K562 (cell line): ENCODE results near the gene ADPRM. TPM values are rescaled to one million over a fixed set of nuclear protein-coding genes. Genes with fewer than 3 reads are reported as not detected.

ENCODE experiments used
- ATAC-seq: fragments of 200-7000 bp; cut with Tn5 transposase; 3 replicates; pipeline ENCODE4 v1.9.1; 2020; ENCODE audit warnings: moderate library complexity
- BruUV-seq: library from RNA; stranded (reverse); fragments of 400-500 nt; replicated peaks from 2 replicates; lab custom pipeline; 2021; lab: Mats Ljungman, UMichigan
- CTCF ChIA-PET: fragments of 300-600 bp; formaldehyde crosslinking; extraction: SDS; loops from one replicate; lab custom pipeline; 2021; ENCODE audit warnings: low intra/inter-chr PET ratio; lab: Yijun Ruan, JAX
- POLR2A ChIA-PET: fragments of 300-600, 350-650 bp; sonication (Branson Sonifier 250); formaldehyde crosslinking; extraction: SDS; loops from one replicate; lab custom pipeline; 2021; ENCODE audit warnings: antibody characterized with exemption, inconsistent platforms; lab: Yijun Ruan, JAX
- DNase-seq, 4 experiments: peaks; one replicate each; pipeline versions ENCODE4 v3.0.0 to v3.0.0-alpha.2; 2011 to 2018; ENCODE audit warnings: low spot score in 3 of 4, mixed read lengths in 3 of 4; ENCODE audit errors: extremely low read depth in 1 of 4
- FAIRE-seq: peaks from 2 replicates; lab custom pipeline; 2011; peaks lifted over from hg19 to GRCh38; lab: Jason Lieb, UNC
- H2AFZ ChIP-seq: 2 replicates; pipeline ENCODE4 v1.6.0; 2011; ENCODE audit warnings: low read depth, low read length, control low read depth, inconsistent platforms
- H3K27ac ChIP-seq: fragments of 200-600 bp; 3 replicates; pipeline ENCODE4 v1.8.0; 2011; ENCODE audit warnings: low read depth, mild to moderate bottlenecking, control low read depth, inconsistent platforms, low read length, moderate library complexity, mixed read lengths; ENCODE audit errors: extremely low read depth
- H3K27me3 ChIP-seq, 2 experiments: fragments of 300-600 bp in 1 of 2; 2 replicates in 1 of 2; 3 replicates in 1 of 2; pipeline versions ENCODE4 v1.6.0 to v1.8.0; 2011; ENCODE audit warnings: inconsistent platforms in 2 of 2, low read length in 2 of 2, mild to moderate bottlenecking in 1 of 2, mixed read lengths in 1 of 2, moderate library complexity in 1 of 2; ENCODE audit not compliant: control insufficient read depth in 2 of 2, insufficient read depth in 2 of 2
- H3K36me3 ChIP-seq: fragments of 300-600 bp; 3 replicates; pipeline ENCODE4 v1.8.0; 2011; ENCODE audit warnings: mild to moderate bottlenecking, low read length, inconsistent platforms; ENCODE audit not compliant: control insufficient read depth, insufficient read depth
- H3K4me1 ChIP-seq, 2 experiments: fragments of 200-600 bp in 1 of 2; replicated peaks in 1 of 2; 2 replicates in 1 of 2; 3 replicates in 1 of 2; pipeline versions ENCODE4 v1.5.1 to v1.8.0; 2011; ENCODE audit warnings: inconsistent platforms in 2 of 2, low read length in 2 of 2, mild to moderate bottlenecking in 1 of 2, mixed read lengths in 1 of 2, moderate library complexity in 1 of 2; ENCODE audit not compliant: control insufficient read depth in 2 of 2, insufficient read depth in 2 of 2
- H3K4me2 ChIP-seq: 2 replicates; pipeline ENCODE4 v1.6.1; 2011; ENCODE audit warnings: low read length, control low read depth, inconsistent platforms, mixed read lengths; ENCODE audit not compliant: insufficient read depth
- H3K4me3 ChIP-seq: fragments of 200-600 bp; sonication (generic), shearing (Covaris generic); 2 replicates; pipeline ENCODE4 v1.5.1; 2016; ENCODE audit warnings: control low read depth, inconsistent platforms
- H3K79me2 ChIP-seq: fragments of 200-600 bp; 3 replicates; pipeline ENCODE4 v1.8.0; 2011; ENCODE audit warnings: low read length, inconsistent platforms; ENCODE audit not compliant: control insufficient read depth, insufficient read depth
- H3K9ac ChIP-seq, 2 experiments: 2 replicates each; pipeline versions ENCODE4 v1.6.0 to v1.6.1; 2011; ENCODE audit warnings: low read depth in 2 of 2, low read length in 2 of 2, control low read depth in 1 of 2, inconsistent platforms in 1 of 2, mild to moderate bottlenecking in 1 of 2, mixed read lengths in 1 of 2; ENCODE audit not compliant: insufficient read depth in 1 of 2
- H3K9me1 ChIP-seq: one replicate; pipeline ENCODE4 v1.6.0; 2011; ENCODE audit warnings: inconsistent platforms, mild to moderate bottlenecking, low read length, moderate library complexity; ENCODE audit not compliant: control insufficient read depth, insufficient read depth
- H3K9me3 ChIP-seq: replicated peaks from 2 replicates; pipeline ENCODE4 v1.5.1; 2011; ENCODE audit warnings: low read depth, low read length, inconsistent platforms; ENCODE audit not compliant: control insufficient read depth, insufficient read depth
- H4K20me1 ChIP-seq: replicated peaks from 2 replicates; pipeline ENCODE4 v1.6.1; 2011; ENCODE audit warnings: low read length, inconsistent platforms, mixed read lengths; ENCODE audit not compliant: control insufficient read depth, insufficient read depth
- FOXJ2 ChIP-seq: fragments of 200-800 bp; sonication (Bioruptor generic); IDR thresholded peaks from 2 replicates; pipeline ENCODE4 v1.6.1; 2016; ENCODE audit warnings: missing genetic modification characterization, missing compliant biosample characterization
- FOXK1 ChIP-seq: sonication (generic); formaldehyde crosslinking; IDR thresholded peaks from 2 replicates; pipeline ENCODE4 v1.8.0; 2022; ENCODE audit warnings: missing genetic modification reagents, mild to moderate bottlenecking, borderline replicate concordance
- MCM3 ChIP-seq: fragments of 450-650 bp; IDR thresholded peaks from 2 replicates; pipeline ENCODE4 v1.6.1; 2016
- TCF7 ChIP-seq: sonication (generic); IDR thresholded peaks from 2 replicates; pipeline ENCODE4 v1.6.1; 2016; ENCODE audit warnings: antibody characterized with exemption, borderline replicate concordance
- TRIM24 ChIP-seq, 2 experiments: fragments of 450-650 bp; IDR thresholded peaks; 2 replicates each; pipeline ENCODE4 v1.6.1; 2016
- ZNF431 ChIP-seq: sonication (generic); formaldehyde crosslinking; IDR thresholded peaks from 2 replicates; pipeline ENCODE4 v1.8.0; 2022; ENCODE audit warnings: mild to moderate bottlenecking, missing genetic modification reagents
- WGBS: fragments of 100-300 bp; shearing (Covaris generic); methylation state at CpG from one replicate; pipeline ENCODE4 v1.1.6; 2016; ENCODE audit warnings: low coverage, mixed read lengths; ENCODE audit not compliant: insufficient coverage; ENCODE audit errors: missing lambda C conversion rate; 5-methylcytosine and 5-hydroxymethylcytosine counted together
- in situ Hi-C: fragments of 300-500 bp; cut with MboI; formaldehyde crosslinking; loops from 4 replicates; pipeline ENCODE4 v1.15.0; 2018; ENCODE audit warnings: inconsistent platforms, mixed read lengths
- intact Hi-C: fragments of 100-400 bp; cut with micrococcal nuclease; formaldehyde crosslinking; loops from 2 replicates; pipeline ENCODE4 v1.14.2; 2022
- polyA plus RNA-seq, 8 experiments: library from polyadenylated mRNA; depleted of rRNA in 4 of 8; stranded (reverse) in 5 of 8; unstranded in 3 of 8; fragments of >200 nt; fragmentation: Nextera tagmentation in 2 of 8; fragmentation: Illumina TruSeq in 1 of 8; extraction: Ambion mirVana in 2 of 8; extraction: Trizol in 1 of 8; gene quantifications; 2 replicates each; pipeline versions ENCODE4 v1.2.1 to v1.2.3, GENCODE V29; 2011 to 2014; ENCODE audit warnings: inconsistent platforms in 1 of 8, missing spikeins in 1 of 8
- total RNA-seq, 7 experiments: library from RNA; depleted of rRNA in 6 of 7; stranded (reverse); fragments of >200 nt in 6 of 7; fragmentation: Illumina TruSeq in 2 of 7; extraction: Trizol in 2 of 7; gene quantifications; 2 replicates each; pipeline versions ENCODE4 v1.2.1 to v1.2.3, GENCODE V29; 2011 to 2021; ENCODE audit warnings: low replicate concordance in 1 of 7
- TF ChIP-seq, protein P1 (sequence below), 2 experiments: fragments of 450-650 bp in 1 of 2; sonication (generic) in 1 of 2; formaldehyde crosslinking in 1 of 2; IDR thresholded peaks in 1 of 2; conservative IDR thresholded peaks in 1 of 2; 2 replicates each; pipeline versions ENCODE4 v1.6.1 to v1.8.1; 2016 to 2023; ENCODE audit warnings: mild to moderate bottlenecking in 2 of 2, moderate library complexity in 2 of 2, inconsistent platforms in 1 of 2, missing genetic modification reagents in 1 of 2

Gene ADPRM
- total and polyA plus RNA-seq, 9 of the 15 experiments (the other 6 are each of a cell fraction or from before 2014, with no cell fraction given): 4.7 to 17.6 (median 6.2) TPM

DNA sequence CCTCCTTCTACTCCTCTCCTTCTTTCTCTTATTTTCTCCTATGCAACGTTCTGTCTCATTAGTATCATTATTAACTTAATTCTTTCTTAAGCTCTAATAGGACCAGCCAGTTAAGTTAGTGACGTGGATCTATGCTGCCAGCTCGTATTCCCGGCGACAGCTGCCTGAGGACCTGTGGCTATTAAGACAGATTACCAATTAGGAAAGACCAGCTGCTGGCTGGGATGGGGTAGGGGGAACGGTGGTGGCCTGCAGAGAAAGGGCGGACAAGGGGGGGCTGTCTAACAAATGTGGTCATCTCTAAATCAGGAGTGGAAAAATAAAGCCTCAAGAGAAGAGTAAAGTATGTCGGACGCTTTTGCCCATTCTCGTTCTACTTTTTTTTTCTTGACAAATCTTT is 39.5 kb upstream of the ADPRM start:
- no peak overlapping the region for H3K9ac ChIP-seq
- no peaks in the 10 kb centered on the region for H3K9me1 ChIP-seq
- ChIA-PET POLR2A (no interaction called here), CTCF (no interaction called here)
- peaks cover 0 to 17% of the 10 kb centered on the region in 2 experiments; a peak in 2 of 5 replicates for H3K27me3 ChIP-seq
- no peak overlapping the region for H3K4me2 ChIP-seq
- BruUV-seq: no TSS peak
- no peak overlapping the region for H3K27ac ChIP-seq
- H3K79me2 ChIP-seq: no peaks in the 10 kb centered on the region
- no peaks in the 10 kb centered on the region for H3K9me3 ChIP-seq
- H4K20me1 ChIP-seq: no peaks in the 10 kb centered on the region
- FAIRE-seq: no peak
- DNase-seq: no peak
- no peak overlapping the region for H2AFZ ChIP-seq
- 10% methylated on average over 3 of the region's 10 CpGs for WGBS
- H3K4me3 ChIP-seq: no peak overlapping the region
- in situ Hi-C loops (no loop called here), intact Hi-C loops (no loop called here)
- ATAC-seq: no peak
- H3K36me3 ChIP-seq: no peaks in the 10 kb centered on the region
- TF ChIP-seq FOXJ2 (tag): no peak
- TF ChIP-seq ZNF431 (CRISPR knock-in tag): no peak
- TF ChIP-seq MCM3: no peak
- no peak for TF ChIP-seq TRIM24 (IDR thresholded peaks at IDR 0.05)
- no peak for TF ChIP-seq FOXK1 (CRISPR knock-in tag)
- TF ChIP-seq, protein P1, sequence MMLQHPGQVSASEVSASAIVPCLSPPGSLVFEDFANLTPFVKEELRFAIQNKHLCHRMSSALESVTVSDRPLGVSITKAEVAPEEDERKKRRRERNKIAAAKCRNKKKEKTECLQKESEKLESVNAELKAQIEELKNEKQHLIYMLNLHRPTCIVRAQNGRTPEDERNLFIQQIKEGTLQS (IDR thresholded peaks at IDR 0.05): no peak
- TF ChIP-seq, protein P1 (CRISPR knock-in tag; conservative IDR thresholded peaks at IDR 0.05): no peak
- no peak for TF ChIP-seq TCF7
- no peaks in the 10 kb centered on the region for H3K4me1 ChIP-seq
